Neural progenitor cell (in vitro differentiated cells): ENCODE results near the gene PTPRN2. TPM values are rescaled to one million over a fixed set of nuclear protein-coding genes. Genes with fewer than 3 reads are reported as not detected.

Experiments
- DNase-seq: peaks from one replicate; pipeline ENCODE4 v3.0.0-alpha.2; 2016; ENCODE audit warnings: low spot score
- H2AFZ ChIP-seq: fragments of 200-600 bp; sonication (generic); replicated peaks from 2 replicates; pipeline ENCODE4 v1.6.1; 2016; ENCODE audit warnings: antibody characterized with exemption
- H3F3A ChIP-seq: fragments of 200-600 bp; sonication (generic); 2 replicates; pipeline ENCODE4 v1.6.1; 2016; ENCODE audit warnings: antibody characterized with exemption, low read depth
- H3K27ac ChIP-seq: fragments of 200-600 bp; sonication (generic); 2 replicates; pipeline ENCODE4 v1.5.1; 2016; ENCODE audit warnings: mild to moderate bottlenecking
- H3K27me3 ChIP-seq: fragments of 200-600 bp; sonication (generic); 2 replicates; pipeline ENCODE4 v1.6.1; 2016; ENCODE audit warnings: mild to moderate bottlenecking, moderate library complexity
- H3K36me3 ChIP-seq: fragments of 200-600 bp; sonication (generic); 2 replicates; pipeline ENCODE4 v1.5.1; 2016
- H3K4me1 ChIP-seq: fragments of 200-600 bp; sonication (generic); 2 replicates; pipeline ENCODE4 v1.6.1; 2016; ENCODE audit warnings: mixed run types
- H3K4me2 ChIP-seq: fragments of 200-600 bp; sonication (generic); 2 replicates; pipeline ENCODE4 v1.6.1; 2016
- H3K4me3 ChIP-seq: fragments of 200-600 bp; sonication (generic); 2 replicates; pipeline ENCODE4 v1.5.1; 2016
- H3K79me2 ChIP-seq: fragments of 200-600 bp; sonication (generic); 2 replicates; pipeline ENCODE4 v1.6.1; 2016; ENCODE audit warnings: low read depth
- H3K9ac ChIP-seq: fragments of 200-600 bp; sonication (generic); 2 replicates; pipeline ENCODE4 v1.6.1; 2016
- H3K9me3 ChIP-seq: fragments of 200-600 bp; sonication (generic); 2 replicates; pipeline ENCODE4 v1.5.1; 2016; ENCODE audit warnings: low read depth
- H4K20me1 ChIP-seq: fragments of 200-600 bp; sonication (generic); 2 replicates; pipeline ENCODE4 v1.6.1; 2016; ENCODE audit warnings: low read depth
- H3K27ac Mint-ChIP-seq: 3 replicates; pipeline ENCODE4 v1.8.0; 2021; ENCODE audit warnings: mixed read lengths
- H3K27me3 Mint-ChIP-seq: 2 replicates; pipeline ENCODE4 v1.8.0; 2022; ENCODE audit warnings: low read depth, mild to moderate bottlenecking, inconsistent platforms, moderate library complexity, mixed read lengths; ENCODE audit not compliant: insufficient read depth
- H3K36me3 Mint-ChIP-seq: 3 replicates; pipeline ENCODE4 v1.8.0; 2021; ENCODE audit warnings: mixed read lengths
- H3K4me1 Mint-ChIP-seq: 3 replicates; pipeline ENCODE4 v1.8.0; 2021; ENCODE audit warnings: mixed read lengths
- H3K4me3 Mint-ChIP-seq: 3 replicates; pipeline ENCODE4 v1.8.0; 2021; ENCODE audit warnings: mild to moderate bottlenecking, moderate library complexity, mixed read lengths
- H3K9me3 Mint-ChIP-seq: 3 replicates; pipeline ENCODE4 v1.8.0; 2020; ENCODE audit warnings: mixed read lengths
- EZH2 ChIP-seq: fragments of 200-600 bp; sonication (generic); IDR thresholded peaks from 2 replicates; pipeline ENCODE4 v1.6.1; 2017; ENCODE audit warnings: antibody characterized with exemption, mild to moderate bottlenecking, moderate library complexity
- EZH2phosphoT487 ChIP-seq: fragments of 200-600 bp; sonication (generic); IDR thresholded peaks from 2 replicates; pipeline ENCODE4 v1.6.1; 2017; ENCODE audit warnings: antibody characterized with exemption
- total RNA-seq: library from RNA; depleted of rRNA; stranded (reverse); fragments of >200 nt; gene quantifications from 2 replicates; pipeline ENCODE4 v1.2.3, GENCODE V29; 2015; ENCODE audit warnings: low replicate concordance
- TF ChIP-seq, protein P1 (sequence below): fragments of 200-600 bp; sonication (generic); IDR thresholded peaks from 2 replicates; pipeline ENCODE4 v1.5.1; 2017; ENCODE audit warnings: antibody characterized with exemption, mild to moderate bottlenecking

PTPRN2 gene
- total RNA-seq, 1 donor from 2014 or later, result 3.0 TPM

DNA sequence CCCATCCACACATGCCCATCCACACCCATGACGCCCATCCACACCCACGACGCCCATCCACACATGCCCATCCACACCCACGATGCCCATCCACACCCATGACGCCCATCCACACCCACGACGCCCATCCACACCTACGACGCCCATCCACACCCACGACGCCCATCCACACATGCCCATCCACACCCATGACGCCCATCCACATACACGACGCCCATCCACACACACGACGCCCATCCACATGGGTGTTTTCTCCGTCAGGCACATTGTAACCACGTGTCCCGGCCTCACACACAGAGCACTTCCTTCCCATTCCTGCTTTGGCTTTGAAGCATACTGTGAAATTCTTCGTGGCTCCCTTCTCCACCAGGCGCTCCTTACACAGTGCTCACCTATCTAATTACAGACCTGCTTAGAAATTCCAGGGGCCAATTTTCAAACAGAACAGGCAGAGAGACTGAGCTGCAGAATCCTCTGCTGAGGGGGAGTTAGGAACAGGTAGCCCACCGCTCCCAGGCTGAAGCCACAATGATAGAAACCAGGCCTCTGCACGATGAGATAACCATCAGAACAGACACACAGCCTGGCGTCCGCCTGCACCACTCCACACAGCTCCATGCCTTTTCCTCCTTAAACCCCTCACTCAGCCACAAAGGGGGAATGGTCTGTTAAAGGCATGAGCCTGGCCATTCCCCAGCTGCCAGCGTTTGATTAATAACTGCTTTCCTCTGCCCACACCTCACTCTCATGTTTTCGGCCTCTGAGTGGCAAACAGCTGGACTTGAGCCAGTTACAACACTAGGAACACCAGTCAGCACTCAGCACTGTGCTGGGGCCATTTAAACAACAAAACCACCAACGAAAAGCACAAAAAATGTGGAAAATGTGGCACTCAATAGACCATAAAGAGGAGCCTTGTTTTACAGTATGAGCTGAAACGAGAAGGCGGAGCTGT is 501.6 kb downstream of the PTPRN2 start:
- Mint-ChIP-seq H3K27ac (no peak overlapping the region), H3K27me3 (peaks cover 11% of the 10 kb centered on the region), H3K4me3 (no peak overlapping the region), H3K4me1 (no peaks in the 10 kb centered on the region), H3K9me3 (peaks cover 6% of the 10 kb centered on the region), H3K36me3 (no peaks in the 10 kb centered on the region)
- H3K4me1 ChIP-seq, result no peaks in the 10 kb centered on the region
- H3F3A ChIP-seq, result no peaks in the 10 kb centered on the region
- no peak overlapping the region for H3K4me2 ChIP-seq
- H3K27me3 ChIP-seq, result no peaks in the 10 kb centered on the region
- no peak for DNase-seq
- H3K27ac ChIP-seq, result no peak overlapping the region
- no peak for TF ChIP-seq EZH2phosphoT487
- no peaks in the 10 kb centered on the region for H4K20me1 ChIP-seq
- no peak overlapping the region for H2AFZ ChIP-seq
- H3K4me3 ChIP-seq, result no peak overlapping the region
- no peaks in the 10 kb centered on the region for H3K79me2 ChIP-seq
- no peaks in the 10 kb centered on the region for H3K36me3 ChIP-seq
- H3K9ac ChIP-seq, result no peak overlapping the region
- no peaks in the 10 kb centered on the region for H3K9me3 ChIP-seq

GRCh38 chr7:158084555-158084954 is 503.1 kb downstream of the PTPRN2 start:
- no peak overlapping the region for H3K4me2 ChIP-seq
- no peak overlapping the region for H3K27ac ChIP-seq
- H3K27me3 Mint-ChIP-seq, result peaks cover 11% of the 10 kb centered on the region
- no peaks in the 10 kb centered on the region for H3K36me3 Mint-ChIP-seq
- no peaks in the 10 kb centered on the region for H3K36me3 ChIP-seq
- H3K9ac ChIP-seq, result no peak overlapping the region
- no peaks in the 10 kb centered on the region for H3K4me1 Mint-ChIP-seq
- H3K27ac Mint-ChIP-seq, result no peak overlapping the region
- peaks cover 6% of the 10 kb centered on the region for H3K9me3 Mint-ChIP-seq
- DNase-seq, result no peak
- H3K4me3 ChIP-seq, result no peak overlapping the region
- H3K4me3 Mint-ChIP-seq, result no peak overlapping the region
- H3K4me1 ChIP-seq, result no peaks in the 10 kb centered on the region
- H3F3A ChIP-seq, result no peaks in the 10 kb centered on the region
- no peaks in the 10 kb centered on the region for H3K79me2 ChIP-seq
- TF ChIP-seq EZH2phosphoT487 (no peak), EZH2 (no peak)
- TF ChIP-seq, protein P1, sequence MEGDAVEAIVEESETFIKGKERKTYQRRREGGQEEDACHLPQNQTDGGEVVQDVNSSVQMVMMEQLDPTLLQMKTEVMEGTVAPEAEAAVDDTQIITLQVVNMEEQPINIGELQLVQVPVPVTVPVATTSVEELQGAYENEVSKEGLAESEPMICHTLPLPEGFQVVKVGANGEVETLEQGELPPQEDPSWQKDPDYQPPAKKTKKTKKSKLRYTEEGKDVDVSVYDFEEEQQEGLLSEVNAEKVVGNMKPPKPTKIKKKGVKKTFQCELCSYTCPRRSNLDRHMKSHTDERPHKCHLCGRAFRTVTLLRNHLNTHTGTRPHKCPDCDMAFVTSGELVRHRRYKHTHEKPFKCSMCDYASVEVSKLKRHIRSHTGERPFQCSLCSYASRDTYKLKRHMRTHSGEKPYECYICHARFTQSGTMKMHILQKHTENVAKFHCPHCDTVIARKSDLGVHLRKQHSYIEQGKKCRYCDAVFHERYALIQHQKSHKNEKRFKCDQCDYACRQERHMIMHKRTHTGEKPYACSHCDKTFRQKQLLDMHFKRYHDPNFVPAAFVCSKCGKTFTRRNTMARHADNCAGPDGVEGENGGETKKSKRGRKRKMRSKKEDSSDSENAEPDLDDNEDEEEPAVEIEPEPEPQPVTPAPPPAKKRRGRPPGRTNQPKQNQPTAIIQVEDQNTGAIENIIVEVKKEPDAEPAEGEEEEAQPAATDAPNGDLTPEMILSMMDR, result no peak
- no peaks in the 10 kb centered on the region for H3K9me3 ChIP-seq
- H4K20me1 ChIP-seq, result no peaks in the 10 kb centered on the region
- H3K27me3 ChIP-seq, result no peaks in the 10 kb centered on the region
- no peak overlapping the region for H2AFZ ChIP-seq

DNA sequence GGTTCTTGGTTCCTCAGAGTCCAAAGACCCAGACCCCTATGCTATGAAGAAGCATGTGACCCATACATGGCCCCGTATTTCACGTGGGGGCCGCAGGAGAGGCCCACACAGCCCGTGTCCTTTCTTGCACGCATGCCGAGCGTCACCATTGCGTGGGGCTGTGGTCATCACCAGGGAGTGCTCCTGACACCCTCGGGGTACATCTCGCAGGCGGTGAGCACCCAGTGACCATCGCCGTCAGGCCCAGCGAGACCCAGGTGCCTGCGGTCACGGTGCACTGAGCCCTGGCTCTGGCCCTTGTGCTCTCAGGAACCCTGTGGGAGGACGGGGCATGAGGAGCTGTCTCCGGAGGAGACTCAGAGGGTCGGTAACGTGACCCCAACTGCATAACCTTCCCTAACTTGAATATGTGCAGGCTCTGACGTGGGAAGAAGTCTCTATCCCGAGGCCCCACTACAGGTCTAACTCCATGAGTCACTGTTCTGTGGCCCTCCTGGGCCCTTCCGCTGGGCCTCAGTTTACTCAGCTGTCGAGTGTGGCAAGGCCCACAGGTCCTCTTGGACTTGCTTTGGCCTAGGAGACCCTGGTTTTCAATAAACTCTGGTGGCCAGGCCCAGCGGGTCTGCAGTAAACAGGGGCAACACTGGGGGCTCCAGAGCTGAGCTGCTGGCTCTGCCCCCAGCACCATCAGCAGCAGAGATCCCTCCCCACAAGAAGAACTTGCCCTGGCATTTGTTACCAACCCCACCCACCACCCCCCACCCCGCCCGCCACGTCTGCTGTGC is 503.9 kb downstream of the PTPRN2 start:
- Mint-ChIP-seq H3K27me3 (peaks cover 11% of the 10 kb centered on the region), H3K4me3 (no peak overlapping the region), H3K36me3 (no peaks in the 10 kb centered on the region), H3K27ac (no peak overlapping the region), H3K9me3 (peaks cover 6% of the 10 kb centered on the region), H3K4me1 (no peaks in the 10 kb centered on the region)
- no peaks in the 10 kb centered on the region for H3K36me3 ChIP-seq
- no peaks in the 10 kb centered on the region for H3K9me3 ChIP-seq
- H3K4me3 ChIP-seq, result no peak overlapping the region
- no peaks in the 10 kb centered on the region for H3K4me1 ChIP-seq
- TF ChIP-seq, protein P1, result no peak
- no peak for TF ChIP-seq EZH2
- TF ChIP-seq EZH2phosphoT487, result no peak
- DNase-seq, result no peak
- H3K4me2 ChIP-seq, result no peak overlapping the region
- H3K27ac ChIP-seq, result no peak overlapping the region
- H3K27me3 ChIP-seq, result no peaks in the 10 kb centered on the region
- H3K79me2 ChIP-seq, result no peaks in the 10 kb centered on the region
- no peak overlapping the region for H3K9ac ChIP-seq
- H3F3A ChIP-seq, result no peaks in the 10 kb centered on the region
- H2AFZ ChIP-seq, result no peak overlapping the region
- no peaks in the 10 kb centered on the region for H4K20me1 ChIP-seq
